Neural cell (in vitro differentiated cells): ENCODE measurements around the gene ARL10. TPM values are rescaled to one million over a fixed set of nuclear protein-coding genes. Genes with fewer than 3 reads are reported as not detected.

ENCODE experiments used
- H2AFZ ChIP-seq: fragments of 200-600, 300-800 bp; sonication (generic), shearing (Covaris generic); 2 replicates; pipeline ENCODE4 v1.6.0; 2014; ENCODE audit warnings: low read depth, mild to moderate bottlenecking, antibody characterized with exemption, low read length, moderate library complexity
- H3F3A ChIP-seq: fragments of 200-600 bp; shearing (Covaris generic); 2 replicates; pipeline ENCODE4 v1.6.1; 2016; ENCODE audit warnings: mild to moderate bottlenecking, moderate library complexity, mixed read lengths, antibody characterized with exemption, low read length; ENCODE audit not compliant: insufficient read depth, poor library complexity, severe bottlenecking
- H3K27ac ChIP-seq: fragments of 200-600, 300-800 bp; sonication (generic), shearing (Covaris generic); 2 replicates; pipeline ENCODE4 v1.5.1; 2014; ENCODE audit warnings: mild to moderate bottlenecking, low read length, moderate library complexity
- H3K27me3 ChIP-seq: fragments of 300-800, 200-600 bp; sonication (generic), shearing (Covaris generic); 2 replicates; pipeline ENCODE4 v1.6.0; 2014; ENCODE audit warnings: mild to moderate bottlenecking, low read depth, low read length, moderate library complexity; ENCODE audit not compliant: insufficient read depth
- H3K36me3 ChIP-seq: fragments of 300-800, 200-600 bp; sonication (generic), shearing (Covaris generic); 2 replicates; pipeline ENCODE4 v1.5.1; 2014; ENCODE audit warnings: mild to moderate bottlenecking, antibody characterized with exemption, low read length, moderate library complexity; ENCODE audit not compliant: insufficient read depth
- H3K4me2 ChIP-seq: fragments of 300-800, 200-600 bp; sonication (generic), shearing (Covaris generic); 2 replicates; pipeline ENCODE4 v1.6.0; 2014; ENCODE audit warnings: mild to moderate bottlenecking, low read length
- H3K4me3 ChIP-seq: fragments of 300-800, 200-600 bp; sonication (generic), shearing (Covaris generic); 2 replicates; pipeline ENCODE4 v1.5.1; 2014; ENCODE audit warnings: mild to moderate bottlenecking, low read length, moderate library complexity
- H3K79me2 ChIP-seq: fragments of 200-600 bp; shearing (Covaris generic); replicated peaks from 2 replicates; pipeline ENCODE4 v1.6.0; 2014; ENCODE audit warnings: mild to moderate bottlenecking, low read length, moderate library complexity; ENCODE audit not compliant: insufficient read depth
- H3K9ac ChIP-seq: fragments of 300-800, 200-600 bp; sonication (generic), shearing (Covaris generic); 2 replicates; pipeline ENCODE4 v1.6.1; 2016; ENCODE audit warnings: mild to moderate bottlenecking, low read length, mixed read lengths
- H3K9me2 ChIP-seq: fragments of 200-600 bp; shearing (Covaris generic); 2 replicates; pipeline ENCODE4 v1.6.1; 2016; ENCODE audit warnings: mild to moderate bottlenecking, low read length, mixed read lengths; ENCODE audit not compliant: insufficient read depth
- H3K9me3 ChIP-seq: fragments of 200-600, 300-800 bp; sonication (generic), shearing (Covaris generic); 2 replicates; pipeline ENCODE4 v1.6.1; 2016; ENCODE audit warnings: mild to moderate bottlenecking, mixed run types, low read length, moderate library complexity, mixed read lengths
- H4K20me1 ChIP-seq: fragments of 200-600 bp; shearing (Covaris generic); 2 replicates; pipeline ENCODE4 v1.6.1; 2016; ENCODE audit warnings: mild to moderate bottlenecking, mixed run types; ENCODE audit not compliant: insufficient read depth
- EP300 ChIP-seq: fragments of 450-650 bp; conservative IDR thresholded peaks from 2 replicates; pipeline ENCODE4 v1.6.1; 2014; ENCODE audit warnings: antibody characterized with exemption, mild to moderate bottlenecking, moderate library complexity; ENCODE audit not compliant: poor library complexity, severe bottlenecking
- EZH2 ChIP-seq: fragments of 200-600, 300-800 bp; shearing (Covaris generic), sonication (generic); IDR thresholded peaks from 2 replicates; pipeline ENCODE4 v1.6.1; 2014; ENCODE audit warnings: antibody characterized with exemption, low read length, borderline replicate concordance, mild to moderate bottlenecking; ENCODE audit not compliant: insufficient read depth, poor library complexity, severe bottlenecking
- MXI1 ChIP-seq: fragments of 450-650 bp; conservative IDR thresholded peaks from 2 replicates; pipeline ENCODE4 v1.6.1; 2014; ENCODE audit warnings: antibody characterized with exemption, mild to moderate bottlenecking; ENCODE audit not compliant: poor library complexity, severe bottlenecking
- POLR2AphosphoS5 ChIP-seq: IDR thresholded peaks from 2 replicates; pipeline ENCODE4 v1.6.1; 2012
- RAD21 ChIP-seq: fragments of 450-650 bp; conservative IDR thresholded peaks from 2 replicates; pipeline ENCODE4 v1.6.1; 2014; ENCODE audit warnings: antibody characterized with exemption, mild to moderate bottlenecking, moderate library complexity
- SMC3 ChIP-seq: fragments of 450-650 bp; conservative IDR thresholded peaks from 2 replicates; pipeline ENCODE4 v1.6.1; 2014; ENCODE audit warnings: antibody characterized with exemption, mild to moderate bottlenecking, moderate library complexity; ENCODE audit not compliant: poor library complexity
- TAF1 ChIP-seq: IDR thresholded peaks from 2 replicates; pipeline ENCODE4 v1.6.1; 2012; ENCODE audit warnings: low read depth
- polyA plus RNA-seq: library from polyadenylated mRNA; depleted of rRNA; stranded (reverse); fragments of >200 nt; gene quantifications from 2 replicates; pipeline ENCODE4 v1.2.3, GENCODE V29; 2014
- TF ChIP-seq, protein P1 (sequence below): IDR thresholded peaks from 2 replicates; pipeline ENCODE4 v1.6.1; 2012; ENCODE audit warnings: borderline replicate concordance
- TF ChIP-seq, protein P2 (sequence below): fragments of 450-650 bp; IDR thresholded peaks from 2 replicates; pipeline ENCODE4 v1.5.1; 2014; ENCODE audit warnings: antibody characterized with exemption, mild to moderate bottlenecking, moderate library complexity; ENCODE audit not compliant: poor library complexity, severe bottlenecking

ARL10 gene
- polyA plus RNA-seq, 1 donor from 2014 or later, result 22.8 TPM

DNA sequence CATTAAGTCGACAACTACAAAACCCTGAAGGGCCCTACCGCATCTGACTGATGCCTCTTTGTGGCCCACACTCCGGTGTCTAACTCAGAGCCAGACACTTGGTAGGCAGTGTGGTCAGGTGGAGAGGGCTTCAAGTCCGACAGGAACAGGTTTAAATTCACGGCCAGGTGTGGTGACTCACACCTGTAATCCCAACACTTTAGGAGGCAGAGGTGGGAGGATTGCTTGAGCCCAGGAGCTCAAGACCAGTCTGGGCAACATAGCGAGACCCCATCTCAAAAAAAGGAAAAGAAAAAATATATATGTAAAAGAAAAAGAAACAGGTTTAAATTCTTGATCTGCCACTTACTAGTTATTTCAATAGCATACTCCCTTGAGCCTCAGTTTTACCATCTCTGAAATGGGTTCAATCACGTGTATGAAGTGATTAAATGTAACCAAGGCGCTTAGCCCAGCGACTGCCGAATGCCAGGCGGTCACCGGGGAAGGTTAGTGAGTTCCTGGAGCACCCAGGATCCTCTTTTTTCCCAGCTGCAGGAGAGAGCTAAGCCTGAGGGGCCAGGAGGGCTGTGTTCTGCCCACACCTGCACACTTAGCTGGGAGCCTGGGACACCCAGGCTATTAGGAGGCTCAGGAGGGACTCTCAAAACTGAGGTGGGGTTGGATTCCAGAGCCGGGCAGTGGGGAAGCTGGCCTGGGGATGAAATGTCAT, 50.1 kb downstream of the ARL10 start:
- Histone ChIP-seq H3K9me2 (no peaks in the 10 kb centered on the region), H3K36me3 (no peaks in the 10 kb centered on the region), H3K4me2 (peak overlapping the region; percentile 78), H3K79me2 (peaks cover 4% of the 10 kb centered on the region), H3F3A (no peaks in the 10 kb centered on the region), H3K4me3 (peak overlapping the region; percentile 95), H3K9me3 (no peaks in the 10 kb centered on the region), H3K27ac (peak overlapping the region; percentile 71), H3K27me3 (no peaks in the 10 kb centered on the region), H4K20me1 (no peaks in the 10 kb centered on the region), H3K9ac (peak overlapping the region; percentile 88), H2AFZ (peak overlapping the region; percentile 21)
- no peak for TF ChIP-seq EZH2
- TF ChIP-seq, protein P1, sequence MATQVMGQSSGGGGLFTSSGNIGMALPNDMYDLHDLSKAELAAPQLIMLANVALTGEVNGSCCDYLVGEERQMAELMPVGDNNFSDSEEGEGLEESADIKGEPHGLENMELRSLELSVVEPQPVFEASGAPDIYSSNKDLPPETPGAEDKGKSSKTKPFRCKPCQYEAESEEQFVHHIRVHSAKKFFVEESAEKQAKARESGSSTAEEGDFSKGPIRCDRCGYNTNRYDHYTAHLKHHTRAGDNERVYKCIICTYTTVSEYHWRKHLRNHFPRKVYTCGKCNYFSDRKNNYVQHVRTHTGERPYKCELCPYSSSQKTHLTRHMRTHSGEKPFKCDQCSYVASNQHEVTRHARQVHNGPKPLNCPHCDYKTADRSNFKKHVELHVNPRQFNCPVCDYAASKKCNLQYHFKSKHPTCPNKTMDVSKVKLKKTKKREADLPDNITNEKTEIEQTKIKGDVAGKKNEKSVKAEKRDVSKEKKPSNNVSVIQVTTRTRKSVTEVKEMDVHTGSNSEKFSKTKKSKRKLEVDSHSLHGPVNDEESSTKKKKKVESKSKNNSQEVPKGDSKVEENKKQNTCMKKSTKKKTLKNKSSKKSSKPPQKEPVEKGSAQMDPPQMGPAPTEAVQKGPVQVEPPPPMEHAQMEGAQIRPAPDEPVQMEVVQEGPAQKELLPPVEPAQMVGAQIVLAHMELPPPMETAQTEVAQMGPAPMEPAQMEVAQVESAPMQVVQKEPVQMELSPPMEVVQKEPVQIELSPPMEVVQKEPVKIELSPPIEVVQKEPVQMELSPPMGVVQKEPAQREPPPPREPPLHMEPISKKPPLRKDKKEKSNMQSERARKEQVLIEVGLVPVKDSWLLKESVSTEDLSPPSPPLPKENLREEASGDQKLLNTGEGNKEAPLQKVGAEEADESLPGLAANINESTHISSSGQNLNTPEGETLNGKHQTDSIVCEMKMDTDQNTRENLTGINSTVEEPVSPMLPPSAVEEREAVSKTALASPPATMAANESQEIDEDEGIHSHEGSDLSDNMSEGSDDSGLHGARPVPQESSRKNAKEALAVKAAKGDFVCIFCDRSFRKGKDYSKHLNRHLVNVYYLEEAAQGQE, result no peak
- TF ChIP-seq RAD21, result no peak
- TF ChIP-seq POLR2AphosphoS5, result no peak
- no peak for TF ChIP-seq SMC3

DNA sequence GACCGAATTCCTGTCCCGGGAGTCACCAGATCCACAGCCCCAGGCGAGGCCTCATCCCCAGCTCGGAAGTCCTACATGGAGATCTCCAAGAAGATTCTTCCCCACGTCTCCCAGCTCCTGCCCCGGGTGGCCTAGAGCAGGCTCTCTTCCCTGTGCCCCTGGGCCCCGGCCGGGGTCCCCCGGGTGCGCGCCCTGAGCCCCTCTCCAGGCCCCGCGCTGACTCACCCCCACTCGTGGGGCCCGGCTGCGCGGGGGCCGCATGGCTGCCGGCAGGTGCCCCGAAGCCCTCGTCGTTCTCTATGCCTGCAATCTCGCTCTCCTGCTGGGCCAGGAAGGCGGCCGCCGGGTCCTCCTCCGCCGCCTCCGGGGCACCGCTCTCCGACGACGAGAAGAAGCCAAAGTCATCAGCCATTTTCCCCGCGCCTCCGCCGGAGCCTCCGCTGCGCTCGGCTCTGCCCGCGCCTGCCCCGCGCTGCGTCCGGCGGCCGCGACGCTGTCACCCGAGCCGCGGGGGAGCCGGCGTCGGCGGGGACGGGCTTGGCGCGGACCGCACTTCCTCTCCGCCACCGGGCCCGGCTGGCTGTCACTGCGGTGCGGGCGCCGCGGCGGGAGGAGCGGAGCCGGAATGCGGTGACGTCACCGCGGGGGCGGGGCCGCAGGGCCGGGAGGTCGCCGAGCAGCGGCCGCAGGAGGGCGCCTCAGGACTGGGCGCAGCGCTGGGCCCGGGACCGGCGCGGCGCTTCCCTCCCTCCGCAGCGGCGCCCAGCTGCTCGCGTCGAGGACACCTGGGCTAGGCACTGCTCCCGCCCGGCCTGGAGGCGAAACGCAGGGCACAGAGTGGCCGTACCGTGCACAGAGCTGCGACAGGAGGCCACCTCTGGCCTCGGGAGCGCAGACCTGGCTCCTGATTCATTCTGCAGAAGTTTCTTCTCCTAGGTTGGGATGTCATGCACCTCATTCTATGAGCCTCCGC, 51.0 kb downstream of the ARL10 start, which contains the start of gene CLTB:
CLTB (minus strand) TSS at position 588 of the 973 bp plus-strand sequence; CDS start at position 412, 176 bp downstream.
- H4K20me1 ChIP-seq, result no peaks in the 10 kb centered on the region
- peak; percentile 95 for TF ChIP-seq POLR2AphosphoS5
- TF ChIP-seq MXI1, result peak; percentile 77
- TF ChIP-seq TAF1, result peak; percentile 60
- TF ChIP-seq EP300, result peak; percentile 81
- TF ChIP-seq EZH2, result no peak
- TF ChIP-seq, protein P2, sequence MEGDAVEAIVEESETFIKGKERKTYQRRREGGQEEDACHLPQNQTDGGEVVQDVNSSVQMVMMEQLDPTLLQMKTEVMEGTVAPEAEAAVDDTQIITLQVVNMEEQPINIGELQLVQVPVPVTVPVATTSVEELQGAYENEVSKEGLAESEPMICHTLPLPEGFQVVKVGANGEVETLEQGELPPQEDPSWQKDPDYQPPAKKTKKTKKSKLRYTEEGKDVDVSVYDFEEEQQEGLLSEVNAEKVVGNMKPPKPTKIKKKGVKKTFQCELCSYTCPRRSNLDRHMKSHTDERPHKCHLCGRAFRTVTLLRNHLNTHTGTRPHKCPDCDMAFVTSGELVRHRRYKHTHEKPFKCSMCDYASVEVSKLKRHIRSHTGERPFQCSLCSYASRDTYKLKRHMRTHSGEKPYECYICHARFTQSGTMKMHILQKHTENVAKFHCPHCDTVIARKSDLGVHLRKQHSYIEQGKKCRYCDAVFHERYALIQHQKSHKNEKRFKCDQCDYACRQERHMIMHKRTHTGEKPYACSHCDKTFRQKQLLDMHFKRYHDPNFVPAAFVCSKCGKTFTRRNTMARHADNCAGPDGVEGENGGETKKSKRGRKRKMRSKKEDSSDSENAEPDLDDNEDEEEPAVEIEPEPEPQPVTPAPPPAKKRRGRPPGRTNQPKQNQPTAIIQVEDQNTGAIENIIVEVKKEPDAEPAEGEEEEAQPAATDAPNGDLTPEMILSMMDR, result peak; percentile 98
- TF ChIP-seq, protein P1, result peak; percentile 25
- TF ChIP-seq RAD21, result peak; percentile 95
- TF ChIP-seq SMC3, result peak; percentile 89
- no peaks in the 10 kb centered on the region for H3F3A ChIP-seq
- peak within 1 kb of the TSS; percentile 21 for H2AFZ ChIP-seq
- H3K4me3 ChIP-seq, result peak within 1 kb of the TSS; percentile 95
- no peaks in the 10 kb centered on the region for H3K9me3 ChIP-seq
- H3K9me2 ChIP-seq, result no peaks in the 10 kb centered on the region
- H3K79me2 ChIP-seq, result peaks cover 4% of the 10 kb centered on the region
- H3K27me3 ChIP-seq, result no peaks in the 10 kb centered on the region
- H3K27ac ChIP-seq, result peak within 1 kb of the TSS; percentile 71
- H3K9ac ChIP-seq, result peak within 1 kb of the TSS; percentile 88
- H3K36me3 ChIP-seq, result no peaks in the 10 kb centered on the region
- H3K4me2 ChIP-seq, result peak within 1 kb of the TSS; percentile 78
